Stomach smooth muscle (tissue), 2 donors: ENCODE data around the gene BICC1.

ENCODE experiments used
- H3K27ac ChIP-seq: one replicate; pipeline ENCODE4 v1.7.0; 2013; ENCODE audit warnings: mild to moderate bottlenecking, low read length, inconsistent platforms
- H3K27me3 ChIP-seq, 2 donors: one replicate each; pipeline ENCODE4 v1.7.0; 2013; ENCODE audit warnings: low read length in 2 of 2; ENCODE audit not compliant: insufficient read depth in 2 of 2, control insufficient read depth in 1 of 2
- H3K36me3 ChIP-seq, 2 donors: one replicate each; pipeline ENCODE4 v1.7.0; 2013; ENCODE audit warnings: low read length in 2 of 2; ENCODE audit not compliant: control insufficient read depth in 2 of 2, insufficient read depth in 2 of 2
- H3K4me1 ChIP-seq: one replicate; pipeline ENCODE4 v1.7.0; 2013; ENCODE audit warnings: low read length; ENCODE audit not compliant: control insufficient read depth, insufficient read depth
- H3K4me3 ChIP-seq, 2 donors: one replicate each; pipeline ENCODE4 v1.7.0; 2013; ENCODE audit warnings: low read length in 2 of 2
- H3K9ac ChIP-seq, 2 donors: one replicate each; pipeline ENCODE4 v1.7.0; 2013; ENCODE audit warnings: low read length in 2 of 2, mild to moderate bottlenecking in 1 of 2
- H3K9me3 ChIP-seq, 2 donors: one replicate each; pipeline ENCODE4 v1.7.0; 2013; ENCODE audit warnings: low read length in 2 of 2; ENCODE audit not compliant: control insufficient read depth in 2 of 2
- donor health status: healthy.
- donor health status: Pancreatic carcinoma.

BICC1 gene

DNA sequence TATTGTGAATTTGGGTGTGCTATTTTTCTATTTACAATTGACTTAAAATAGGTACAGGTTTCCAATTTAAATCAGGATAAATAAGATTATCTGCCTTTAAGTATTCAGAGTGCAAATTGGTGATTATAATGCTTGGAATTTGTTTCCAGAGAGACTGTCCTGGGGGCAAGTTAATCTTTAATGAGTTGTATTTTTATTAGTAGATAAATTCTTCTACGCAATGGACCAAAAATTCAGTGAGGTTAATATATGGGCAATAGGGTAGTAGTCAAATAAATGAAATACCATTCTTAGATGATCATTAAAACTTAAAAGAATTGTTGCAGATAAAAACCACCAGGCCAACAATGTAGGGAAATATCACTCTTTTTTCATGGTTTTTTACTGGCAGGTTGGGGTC, 3.4 kb downstream of the BICC1 start:
- Histone ChIP-seq H3K9me3 (no peaks in the 10 kb centered on the region), H3K36me3 (no peaks in the 10 kb centered on the region), H3K4me3 (no peak overlapping the region), H3K27ac (no peak overlapping the region), H3K9ac (no peak overlapping the region), H3K27me3 (peaks cover 2 to 7% of the 10 kb centered on the region in 2 donors), H3K4me1 (peaks cover 4% of the 10 kb centered on the region)

GRCh38 chr10:58516671-58517070, 4.0 kb downstream of the BICC1 start:
- H3K27ac ChIP-seq = no peak overlapping the region
- peaks cover 2 to 4% of the 10 kb centered on the region in 2 donors for H3K27me3 ChIP-seq
- H3K4me3 ChIP-seq = no peak overlapping the region
- H3K4me1 ChIP-seq = peaks cover 4% of the 10 kb centered on the region
- no peaks in the 10 kb centered on the region for H3K9me3 ChIP-seq
- no peak overlapping the region for H3K9ac ChIP-seq
- no peaks in the 10 kb centered on the region for H3K36me3 ChIP-seq

GRCh38 chr10:58517081-58517480, 4.4 kb downstream of the BICC1 start:
- peaks cover 4% of the 10 kb centered on the region for H3K4me1 ChIP-seq
- H3K27me3 ChIP-seq = peaks cover 2 to 4% of the 10 kb centered on the region in 2 donors
- H3K4me3 ChIP-seq = no peak overlapping the region
- H3K9ac ChIP-seq = no peak overlapping the region
- H3K9me3 ChIP-seq = no peaks in the 10 kb centered on the region
- no peak overlapping the region for H3K27ac ChIP-seq
- H3K36me3 ChIP-seq = no peaks in the 10 kb centered on the region

- Histone ChIP-seq H3K4me3 (no peak overlapping the region), H3K9ac (no peak overlapping the region), H3K27ac (no peak overlapping the region), H3K27me3 (peaks cover 2 to 4% of the 10 kb centered on the region in 2 donors), H3K9me3 (no peaks in the 10 kb centered on the region), H3K4me1 (peaks cover 4% of the 10 kb centered on the region), H3K36me3 (no peaks in the 10 kb centered on the region)
Observed at GRCh38 chr10:58517491-58518355, 5.1 kb downstream of the BICC1 start.

GRCh38 chr10:58518775-58519174, 6.1 kb downstream of the BICC1 start:
- no peaks in the 10 kb centered on the region for H3K4me1 ChIP-seq
- no peak overlapping the region for H3K9ac ChIP-seq
- no peak overlapping the region for H3K27ac ChIP-seq
- no peaks in the 10 kb centered on the region for H3K36me3 ChIP-seq
- peaks cover under 1 to 4% of the 10 kb centered on the region in 2 donors for H3K27me3 ChIP-seq
- H3K9me3 ChIP-seq = no peaks in the 10 kb centered on the region
- H3K4me3 ChIP-seq = no peak overlapping the region

DNA sequence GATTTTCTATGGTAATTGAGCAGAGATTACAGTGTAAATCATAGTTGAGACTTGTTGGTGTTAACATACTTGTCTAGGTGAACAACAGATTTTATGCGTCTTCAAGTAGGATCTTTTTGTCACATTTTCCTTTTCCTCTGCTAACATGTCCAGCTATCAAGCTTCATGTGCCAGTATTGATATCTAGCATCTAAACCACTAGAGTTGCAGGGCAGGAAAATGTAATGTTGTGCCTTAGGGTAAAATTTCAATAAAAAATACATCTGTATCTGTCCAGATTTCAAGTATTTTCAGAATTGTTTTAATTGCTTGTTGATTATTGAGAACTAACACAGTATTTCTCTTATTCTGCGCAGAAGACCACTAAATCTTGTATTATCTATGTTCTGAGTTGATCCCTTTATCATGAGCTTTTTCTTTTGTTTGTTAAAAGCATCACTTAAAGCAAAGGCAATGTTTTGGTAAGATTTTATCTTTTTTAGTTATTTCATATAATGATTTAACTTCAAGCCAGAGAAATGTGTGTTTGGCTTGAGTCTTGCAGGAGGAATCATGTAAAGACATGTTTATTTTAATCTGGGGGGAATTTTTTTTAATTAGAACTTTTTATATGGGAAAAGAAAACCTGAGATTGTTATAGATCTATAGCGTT, 16.5 kb downstream of the BICC1 start:
- no peak overlapping the region for H3K4me3 ChIP-seq
- no peaks in the 10 kb centered on the region for H3K4me1 ChIP-seq
- no peak overlapping the region for H3K9ac ChIP-seq
- no peaks in the 10 kb centered on the region for H3K27me3 ChIP-seq
- H3K36me3 ChIP-seq = no peaks in the 10 kb centered on the region
- no peak overlapping the region for H3K27ac ChIP-seq
- H3K9me3 ChIP-seq = peaks cover 7 to 8% of the 10 kb centered on the region in 2 donors

DNA sequence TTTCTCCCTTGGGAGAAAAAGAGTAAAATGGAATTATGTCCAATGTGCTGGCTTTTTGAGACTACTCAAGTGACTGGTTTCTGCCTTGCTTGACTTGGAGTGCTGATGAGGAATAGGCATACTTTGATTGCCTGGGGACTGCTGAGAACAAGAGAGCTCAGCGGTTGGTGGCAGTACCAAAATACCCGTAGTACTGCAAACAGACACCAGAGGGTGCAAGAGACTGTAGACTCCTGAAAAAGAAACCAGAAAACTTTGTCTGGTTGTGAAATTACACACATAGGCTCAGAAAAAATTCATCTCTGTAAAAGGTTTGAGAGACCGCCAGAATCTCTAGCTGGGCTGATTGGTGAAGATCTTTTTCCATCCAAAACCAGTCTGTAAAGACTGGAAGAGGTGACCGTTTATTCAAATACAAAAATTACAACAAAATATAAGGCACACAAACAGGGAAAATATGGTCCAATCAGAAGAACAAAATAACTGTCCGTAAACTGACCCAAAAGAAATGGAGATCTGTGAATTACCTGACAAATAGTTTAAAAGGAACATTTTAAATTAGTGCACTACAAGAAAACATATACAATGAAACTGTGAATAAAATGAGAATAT, 18.5 kb downstream of the BICC1 start:
- Histone ChIP-seq H3K9me3 (peaks cover 6 to 7% of the 10 kb centered on the region in 2 donors), H3K36me3 (no peaks in the 10 kb centered on the region), H3K27me3 (no peaks in the 10 kb centered on the region), H3K9ac (no peak overlapping the region), H3K27ac (no peak overlapping the region), H3K4me3 (no peak overlapping the region), H3K4me1 (no peaks in the 10 kb centered on the region)

DNA sequence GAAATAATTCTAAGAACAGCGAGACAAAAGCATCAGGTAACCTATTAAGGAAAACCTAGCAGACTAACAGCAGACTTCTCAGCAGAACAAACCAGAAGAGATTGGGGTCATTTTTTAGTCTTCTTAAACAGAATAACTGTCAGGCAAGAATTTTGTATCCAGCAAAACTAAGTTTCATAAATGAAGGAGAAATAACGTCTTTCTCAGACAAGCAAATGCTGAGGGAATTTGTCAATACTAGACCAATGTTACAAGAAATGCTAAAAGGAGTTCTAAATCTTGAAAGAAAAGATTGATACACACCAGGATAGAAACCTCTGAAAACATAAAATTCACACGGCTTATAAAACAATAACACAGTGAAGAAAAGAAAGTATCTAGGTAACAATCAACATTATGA, 22.6 kb downstream of the BICC1 start:
- peaks cover 4 to 5% of the 10 kb centered on the region in 2 donors for H3K9me3 ChIP-seq
- H3K4me1 ChIP-seq = no peaks in the 10 kb centered on the region
- H3K9ac ChIP-seq = no peak overlapping the region
- H3K4me3 ChIP-seq = no peak overlapping the region
- no peaks in the 10 kb centered on the region for H3K27me3 ChIP-seq
- H3K36me3 ChIP-seq = no peaks in the 10 kb centered on the region
- no peak overlapping the region for H3K27ac ChIP-seq

GRCh38 chr10:58543141-58543540, 30.5 kb downstream of the BICC1 start:
- H3K27ac ChIP-seq = no peak overlapping the region
- H3K4me1 ChIP-seq = no peaks in the 10 kb centered on the region
- no peak overlapping the region for H3K9ac ChIP-seq
- H3K27me3 ChIP-seq = no peaks in the 10 kb centered on the region
- H3K36me3 ChIP-seq = no peaks in the 10 kb centered on the region
- H3K4me3 ChIP-seq = no peak overlapping the region
- H3K9me3 ChIP-seq = no peaks in the 10 kb centered on the region

DNA sequence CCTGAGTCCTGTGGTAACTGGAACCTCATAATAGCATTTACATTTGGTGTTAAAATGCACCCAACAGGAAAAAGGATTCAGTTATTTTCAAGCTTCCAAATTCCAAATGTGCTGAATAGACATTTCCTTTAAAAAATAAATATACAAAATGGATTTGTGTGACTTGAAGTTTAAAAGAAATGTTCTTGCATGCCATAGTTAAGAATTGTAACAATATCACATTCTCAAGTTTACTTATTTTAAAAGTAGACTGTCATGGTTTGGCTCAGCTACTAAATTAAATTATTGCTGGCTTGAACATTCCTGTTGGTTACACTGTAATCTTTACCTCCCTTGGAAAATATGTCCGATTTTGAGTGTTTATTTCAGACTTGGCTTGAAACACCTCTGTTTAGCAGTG, 31.5 kb downstream of the BICC1 start:
- Histone ChIP-seq H3K4me3 (no peak overlapping the region), H3K27ac (no peak overlapping the region), H3K9ac (no peak overlapping the region), H3K9me3 (no peaks in the 10 kb centered on the region), H3K27me3 (no peaks in the 10 kb centered on the region), H3K36me3 (no peaks in the 10 kb centered on the region), H3K4me1 (no peaks in the 10 kb centered on the region)
